Measurements from ENCODE around the gene PLEKHJ1.

Gene PLEKHJ1

GRCh38 chr19:2251106-2252054 lies 15.3 kb upstream of the PLEKHJ1 start:
- FAIRE-seq, result no peak
- DNase-seq (ENCODE audit: extremely low spot score, insufficient read length, low read depth), result no peak

GRCh38 chr19:2250766-2251105 lies 14.6 kb upstream of the PLEKHJ1 start:
- FAIRE-seq (no peak), DNase-seq (ENCODE audit: extremely low spot score, insufficient read length, low read depth) (no peak)

GRCh38 chr19:2249880-2250765 lies 14.0 kb upstream of the PLEKHJ1 start:
- DNase-seq (ENCODE audit: extremely low spot score, insufficient read length, low read depth) (no peak), FAIRE-seq (no peak)

- FAIRE-seq (no peak), DNase-seq (ENCODE audit: extremely low spot score, insufficient read length, low read depth) (no peak)
These were observed 13.1 kb upstream of the PLEKHJ1 start, which contains the start of gene AMH for GRCh38 chr19:2249010-2249866. Gene AMH, plus strand, starts transcription at chr19:2249323. Its CDS starts 10 bp downstream, at chr19:2249333.

GRCh38 chr19:2248136-2249009 lies 12.2 kb upstream of the PLEKHJ1 start:
- DNase-seq (ENCODE audit: extremely low spot score, insufficient read length, low read depth) (no peak), FAIRE-seq (no peak)

GRCh38 chr19:2247433-2248101 lies 11.4 kb upstream of the PLEKHJ1 start:
- DNase-seq (ENCODE audit: extremely low spot score, insufficient read length, low read depth), result no peak
- no peak for FAIRE-seq

- no peak for DNase-seq (ENCODE audit: extremely low spot score, insufficient read length, low read depth)
- FAIRE-seq, result no peak
These were observed 10.8 kb upstream of the PLEKHJ1 start for GRCh38 chr19:2246801-2247361.

GRCh38 chr19:2246014-2246620 lies 10.0 kb upstream of the PLEKHJ1 start:
- DNase-seq (ENCODE audit: extremely low spot score, insufficient read length, low read depth) (no peak), FAIRE-seq (no peak)

GRCh38 chr19:2245273-2245672 lies 9.1 kb upstream of the PLEKHJ1 start:
- DNase-seq (ENCODE audit: extremely low spot score, insufficient read length, low read depth), result no peak
- no peak for FAIRE-seq

- FAIRE-seq (no peak), DNase-seq (ENCODE audit: extremely low spot score, insufficient read length, low read depth) (no peak)
These were observed 8.4 kb upstream of the PLEKHJ1 start for GRCh38 chr19:2244486-2244885.

- no peak for FAIRE-seq
- no peak for DNase-seq (ENCODE audit: extremely low spot score, insufficient read length, low read depth)
These were observed 7.9 kb upstream of the PLEKHJ1 start for GRCh38 chr19:2244125-2244411.

GRCh38 chr19:2243274-2244124 lies 7.4 kb upstream of the PLEKHJ1 start:
- no peak for DNase-seq (ENCODE audit: extremely low spot score, insufficient read length, low read depth)
- FAIRE-seq, result no peak

- FAIRE-seq, result no peak
These were observed 6.7 kb upstream of the PLEKHJ1 start for GRCh38 chr19:2242816-2243215.

GRCh38 chr19:2242092-2242537 lies 6.0 kb upstream of the PLEKHJ1 start:
- DNase-seq (ENCODE audit: extremely low spot score, insufficient read length, low read depth) (no peak), FAIRE-seq (no peak)

More at GRCh38 chr19:2242816-2243215, 6.7 kb upstream of the PLEKHJ1 start:
- no peak for DNase-seq (ENCODE audit: extremely low spot score, insufficient read length, low read depth)

- FAIRE-seq, result no peak
These were observed 5.0 kb upstream of the PLEKHJ1 start for GRCh38 chr19:2240881-2241760.

More at GRCh38 chr19:2240881-2241760, 5.0 kb upstream of the PLEKHJ1 start:
- DNase-seq (ENCODE audit: extremely low spot score, insufficient read length, low read depth), result no peak

Data from GM18507 (cell line).